Thyroid gland (tissue), 4 donors: ENCODE results near the gene UBN1.

Source experiments
- POLR2A ChIP-seq, 2 donors: fragments of 450-650 bp; IDR thresholded peaks; one replicate each; pipeline ENCODE4 v1.6.1; 2017; ENCODE audit warnings: antibody characterized with exemption in 2 of 2, mild to moderate bottlenecking in 2 of 2, moderate library complexity in 1 of 2
- TF ChIP-seq, protein P1 (sequence below), 6 experiments: fragments of 200-600 bp in 3 of 6; fragments of 450-650 bp in 3 of 6; sonication (generic) in 3 of 6; IDR thresholded peaks; one replicate each; pipeline ENCODE4 v1.5.1; 2016 to 2019; ENCODE audit warnings: antibody characterized with exemption in 6 of 6, mild to moderate bottlenecking in 2 of 6, inconsistent platforms in 1 of 6, moderate library complexity in 1 of 6

- TF ChIP-seq, protein P1, sequence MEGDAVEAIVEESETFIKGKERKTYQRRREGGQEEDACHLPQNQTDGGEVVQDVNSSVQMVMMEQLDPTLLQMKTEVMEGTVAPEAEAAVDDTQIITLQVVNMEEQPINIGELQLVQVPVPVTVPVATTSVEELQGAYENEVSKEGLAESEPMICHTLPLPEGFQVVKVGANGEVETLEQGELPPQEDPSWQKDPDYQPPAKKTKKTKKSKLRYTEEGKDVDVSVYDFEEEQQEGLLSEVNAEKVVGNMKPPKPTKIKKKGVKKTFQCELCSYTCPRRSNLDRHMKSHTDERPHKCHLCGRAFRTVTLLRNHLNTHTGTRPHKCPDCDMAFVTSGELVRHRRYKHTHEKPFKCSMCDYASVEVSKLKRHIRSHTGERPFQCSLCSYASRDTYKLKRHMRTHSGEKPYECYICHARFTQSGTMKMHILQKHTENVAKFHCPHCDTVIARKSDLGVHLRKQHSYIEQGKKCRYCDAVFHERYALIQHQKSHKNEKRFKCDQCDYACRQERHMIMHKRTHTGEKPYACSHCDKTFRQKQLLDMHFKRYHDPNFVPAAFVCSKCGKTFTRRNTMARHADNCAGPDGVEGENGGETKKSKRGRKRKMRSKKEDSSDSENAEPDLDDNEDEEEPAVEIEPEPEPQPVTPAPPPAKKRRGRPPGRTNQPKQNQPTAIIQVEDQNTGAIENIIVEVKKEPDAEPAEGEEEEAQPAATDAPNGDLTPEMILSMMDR (IDR thresholded peaks at IDR 0.05), result no peak
- no peak for TF ChIP-seq POLR2A (IDR thresholded peaks at IDR 0.05)
Observed at GRCh38 chr16:4852221-4852872, 5.1 kb downstream of the UBN1 start.
